Hepatic stellate cell (primary cell): ENCODE results near the gene ELP4.
"Not testable (repeated sequence)": the region's sequence is repeated elsewhere in the genome, so short reads cannot be mapped to it uniquely, and the experiment has no call there.

ENCODE experiments used
- DNase-seq: peaks from one replicate; pipeline ENCODE4 v3.0.0; 2011; ENCODE audit warnings: low spot score

Gene ELP4, protein sequence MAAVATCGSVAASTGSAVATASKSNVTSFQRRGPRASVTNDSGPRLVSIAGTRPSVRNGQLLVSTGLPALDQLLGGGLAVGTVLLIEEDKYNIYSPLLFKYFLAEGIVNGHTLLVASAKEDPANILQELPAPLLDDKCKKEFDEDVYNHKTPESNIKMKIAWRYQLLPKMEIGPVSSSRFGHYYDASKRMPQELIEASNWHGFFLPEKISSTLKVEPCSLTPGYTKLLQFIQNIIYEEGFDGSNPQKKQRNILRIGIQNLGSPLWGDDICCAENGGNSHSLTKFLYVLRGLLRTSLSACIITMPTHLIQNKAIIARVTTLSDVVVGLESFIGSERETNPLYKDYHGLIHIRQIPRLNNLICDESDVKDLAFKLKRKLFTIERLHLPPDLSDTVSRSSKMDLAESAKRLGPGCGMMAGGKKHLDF

DNA sequence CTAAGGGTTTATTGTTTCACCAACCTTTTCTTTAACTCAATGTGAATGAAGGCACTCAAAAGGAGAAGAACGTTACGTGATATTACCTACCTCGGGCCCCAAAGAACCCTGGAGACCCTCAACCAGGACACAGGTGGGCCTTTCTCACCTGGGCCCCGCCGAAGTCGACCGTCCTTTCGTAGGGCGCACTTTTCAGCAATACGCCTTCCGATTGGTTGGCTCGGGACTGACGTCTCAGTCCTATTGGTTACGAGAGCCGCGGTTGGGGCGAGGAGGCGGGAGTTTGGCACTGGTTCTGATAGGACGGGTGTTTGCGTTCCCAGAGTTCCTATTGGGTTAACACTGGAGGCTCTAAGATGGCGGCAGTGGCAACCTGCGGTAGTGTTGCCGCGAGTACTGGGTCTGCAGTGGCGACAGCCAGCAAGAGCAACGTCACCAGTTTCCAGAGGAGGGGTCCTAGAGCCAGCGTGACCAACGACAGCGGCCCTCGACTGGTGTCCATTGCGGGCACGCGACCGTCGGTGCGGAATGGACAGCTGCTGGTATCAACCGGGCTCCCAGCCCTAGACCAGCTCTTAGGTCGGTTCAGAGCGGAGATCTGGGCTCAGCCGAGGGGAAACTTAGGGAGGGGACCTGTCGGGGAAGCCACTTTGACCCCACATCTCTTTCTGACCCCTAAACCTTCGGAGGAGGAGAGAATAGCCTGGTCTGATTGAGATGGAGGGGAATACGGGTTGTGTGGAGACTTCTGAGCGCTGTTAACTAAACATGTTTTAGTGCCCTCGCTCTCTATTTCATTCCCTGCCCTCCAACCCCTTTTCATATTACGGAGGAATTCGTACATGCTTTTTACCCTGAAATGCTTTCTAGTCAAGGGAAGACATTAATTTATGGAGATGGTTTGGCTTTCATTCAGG, at the start of gene ELP4, which contains the start of gene IMMP1L:
TSS of gene ELP4 (plus strand) at position 339 of the 917 bp plus-strand sequence. CDS start at position 357, 18 bp downstream.
TSS of gene IMMP1L (minus strand) at position 194 of the 917 bp plus-strand sequence. CDS start 46,346 bp downstream, outside the sequence.
- peak; percentile 100 for DNase-seq

DNA sequence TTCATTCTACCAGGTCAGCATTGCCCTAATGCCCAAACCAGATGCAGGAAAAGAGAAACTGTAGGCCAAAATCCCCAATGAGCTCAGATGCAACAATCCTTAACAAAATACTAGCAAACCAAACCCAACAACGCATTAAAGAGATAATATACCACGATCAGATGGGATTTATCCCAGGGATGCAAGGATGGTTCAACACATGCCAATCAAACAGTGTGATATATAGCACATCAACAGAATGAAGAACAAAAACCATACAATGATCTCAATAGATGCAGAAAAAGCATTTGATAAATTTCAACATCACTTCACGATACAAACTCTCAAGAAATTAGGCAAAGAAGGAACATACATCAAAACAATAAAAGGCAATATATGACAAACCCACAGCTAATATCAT, 45.1 kb upstream of the ELP4 start:
- DNase-seq, result no peak

DNA sequence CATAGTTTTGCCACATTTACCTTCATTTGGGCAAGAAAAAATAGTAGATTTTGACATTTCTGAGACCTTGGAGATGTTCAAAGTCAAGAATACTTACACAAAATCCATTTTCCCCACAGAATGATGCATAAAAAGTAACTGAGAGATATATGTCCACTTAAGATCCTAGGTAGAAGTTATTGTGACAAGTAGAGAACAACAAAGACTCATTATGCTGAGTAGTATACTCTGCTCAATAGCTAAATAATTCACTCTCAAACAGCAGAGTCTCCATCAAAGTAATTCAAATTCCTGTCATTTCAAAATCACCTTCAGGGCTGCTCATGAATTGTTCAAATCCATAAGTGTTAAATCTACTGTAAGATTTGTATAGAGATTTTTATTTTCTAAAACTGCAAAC, 35.5 kb upstream of the ELP4 start:
- DNase-seq, result no peak

DNA sequence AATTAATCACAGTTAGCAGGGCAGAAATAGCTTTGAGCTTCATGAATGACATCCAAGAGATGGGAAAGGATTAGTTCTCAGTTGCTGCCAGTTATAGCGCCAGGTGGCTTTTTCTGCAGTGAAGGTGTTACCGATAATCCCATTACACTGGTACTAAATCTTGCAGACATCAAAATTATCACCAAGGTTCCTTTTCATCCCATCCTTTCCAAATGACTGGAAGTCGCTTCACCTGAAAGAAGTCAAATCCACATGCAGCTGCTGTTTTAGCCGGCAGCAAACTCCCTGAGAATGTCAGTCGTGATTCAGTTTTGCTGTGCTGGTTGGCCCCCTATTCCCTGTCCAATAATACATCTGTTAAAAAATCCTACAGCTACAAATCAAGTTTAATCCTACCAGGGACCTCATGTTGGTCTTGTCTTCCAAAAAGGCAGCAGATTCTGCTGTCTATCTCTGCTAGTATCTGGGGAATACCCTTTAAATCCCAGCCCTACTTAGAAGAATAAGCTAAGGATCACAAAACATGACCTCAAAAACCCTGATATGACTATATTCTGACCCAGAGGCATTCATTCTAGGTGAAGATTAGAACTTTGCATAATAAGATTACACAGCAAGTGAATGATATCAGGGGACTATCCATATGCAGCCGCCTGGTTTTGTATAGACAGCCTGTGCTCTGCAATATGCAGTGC, 31.9 kb upstream of the ELP4 start:
- no peak for DNase-seq

DNA sequence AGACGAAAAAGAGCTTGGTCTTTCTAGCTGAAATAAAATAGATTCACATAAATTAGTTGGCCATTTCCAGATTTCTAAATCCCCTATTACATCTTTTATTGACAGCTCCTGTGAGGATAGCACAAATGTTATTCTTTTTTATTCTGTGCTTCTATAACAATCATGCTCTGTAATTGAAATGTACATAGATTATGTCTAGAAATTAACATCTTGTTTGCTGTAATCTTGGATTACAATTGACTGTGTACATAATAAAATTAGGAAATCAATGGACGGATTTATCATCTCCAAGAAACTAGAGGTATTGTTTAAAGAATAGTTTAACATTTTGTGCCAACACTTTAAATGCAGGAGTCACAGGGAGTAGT, 31.4 kb upstream of the ELP4 start:
- no peak for DNase-seq

DNA sequence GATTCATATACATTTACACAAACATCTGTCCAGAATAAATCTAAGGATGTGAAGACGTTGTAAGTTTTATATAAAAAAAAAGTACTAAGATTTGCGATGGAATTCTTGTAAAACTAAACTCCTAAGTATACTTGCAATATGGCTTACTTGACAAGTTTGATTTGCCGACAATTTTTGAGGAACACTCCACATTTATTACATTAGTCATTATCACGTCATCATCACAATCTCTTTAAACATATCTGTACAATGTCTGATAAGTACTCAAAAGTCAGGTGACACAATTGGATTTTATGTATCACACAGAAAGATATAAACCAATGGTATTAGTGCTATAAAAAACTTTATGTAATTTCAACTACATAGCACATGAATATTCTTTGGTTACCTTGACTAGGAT, 30.5 kb upstream of the ELP4 start:
- DNase-seq, result no peak

DNA sequence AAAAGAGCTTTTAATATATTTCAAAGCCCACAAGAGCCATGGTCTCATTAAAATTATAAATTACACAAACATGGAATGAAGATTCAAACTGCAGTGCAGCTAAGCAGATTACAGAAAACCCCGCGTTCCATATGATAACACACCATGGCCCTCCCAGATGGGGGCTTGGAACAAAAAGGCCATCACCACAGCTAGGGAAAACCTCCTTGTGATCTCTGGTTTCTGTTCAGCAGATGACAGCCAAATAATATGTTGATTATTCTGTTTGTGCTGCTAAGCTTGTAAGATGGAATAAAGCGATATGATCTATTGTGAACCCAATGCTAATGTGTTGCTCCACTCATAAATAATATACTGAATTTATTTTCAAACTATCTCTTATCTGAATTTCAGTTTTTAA, 28.6 kb upstream of the ELP4 start:
- no peak for DNase-seq

DNA sequence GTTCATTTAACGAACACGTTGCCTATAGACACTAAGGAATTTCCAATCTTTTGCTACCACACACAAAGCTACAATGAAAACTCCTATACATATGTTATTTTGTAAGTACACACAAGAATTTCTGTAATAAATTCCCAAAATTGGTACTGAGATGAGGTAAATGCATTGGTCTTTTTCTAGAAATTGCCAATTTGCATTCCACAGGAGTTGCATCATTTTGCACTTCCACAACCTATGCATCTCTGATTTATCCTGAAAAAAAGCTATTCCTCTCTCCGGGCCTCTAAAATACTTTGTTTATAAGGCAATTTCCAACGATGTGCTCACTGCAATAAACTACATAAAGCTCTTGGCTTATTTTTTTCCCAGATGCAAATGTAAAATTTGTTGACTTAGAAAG, 25.1 kb upstream of the ELP4 start:
- DNase-seq, result no peak

DNA sequence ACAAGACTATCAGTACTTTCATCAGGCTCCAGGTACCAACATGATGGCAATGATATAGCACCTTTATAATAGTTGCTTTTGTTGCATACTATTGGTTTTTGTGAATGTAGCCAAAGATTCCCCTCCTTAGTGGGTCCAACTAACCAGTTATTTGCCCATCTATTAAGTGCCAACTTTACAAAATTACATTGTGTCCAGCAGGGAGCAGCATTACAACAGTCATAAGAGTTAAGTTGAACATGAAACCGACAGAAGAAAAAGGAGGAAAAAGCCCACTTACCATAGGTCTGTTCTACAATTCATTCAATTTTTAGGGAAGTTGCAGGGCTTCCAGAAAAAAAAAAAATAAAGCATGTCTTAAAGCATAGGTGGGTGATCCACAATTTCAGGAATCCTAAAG, 21.7 kb upstream of the ELP4 start:
- peak; percentile 10 for DNase-seq

DNA sequence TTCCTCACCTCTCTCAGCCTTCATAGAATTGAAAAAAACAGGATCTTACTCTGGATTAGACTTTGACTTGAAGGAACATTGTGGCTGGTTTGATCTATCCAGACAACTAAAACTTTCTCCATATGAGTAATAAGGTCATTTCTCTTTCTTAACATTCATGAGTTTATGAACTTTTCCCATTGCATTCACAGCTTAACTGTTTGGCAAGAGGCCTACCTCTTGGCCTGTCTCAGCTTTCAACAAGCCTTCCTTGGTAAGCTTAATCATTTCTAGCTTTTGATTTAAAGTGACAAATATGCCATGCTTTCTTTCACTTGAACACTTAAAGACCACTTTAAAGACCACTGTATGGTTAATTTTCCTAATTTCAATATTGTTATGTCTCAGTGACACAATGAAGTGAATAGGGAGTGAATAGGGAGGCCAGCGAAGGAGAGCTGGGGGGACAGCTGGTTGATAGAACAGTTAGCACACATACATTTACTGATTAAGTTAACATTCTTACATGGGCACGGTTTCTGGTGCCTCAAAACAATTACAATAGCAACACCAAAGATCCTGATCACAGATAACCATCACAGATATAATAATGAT, 17.1 kb upstream of the ELP4 start:
- no peak for DNase-seq

DNA sequence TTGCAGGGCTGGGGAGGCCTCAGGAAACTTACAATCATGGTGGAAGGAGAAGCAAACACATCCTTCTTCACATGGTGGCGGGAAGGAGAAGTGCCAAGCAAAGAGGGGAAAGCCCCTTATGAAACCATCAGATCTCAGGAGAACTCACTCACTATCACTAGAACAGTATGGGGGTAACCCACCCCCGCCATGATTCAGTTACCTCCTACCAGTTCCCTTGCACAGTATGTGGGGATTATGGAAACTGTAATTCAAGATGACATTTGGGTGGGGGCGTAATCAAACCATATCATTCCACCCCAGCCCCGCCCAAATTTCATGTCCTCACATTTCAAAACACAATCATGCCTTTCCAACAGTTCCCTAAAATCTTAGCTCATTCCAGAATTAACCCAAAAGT, 16.3 kb upstream of the ELP4 start:
- no peak for DNase-seq

DNA sequence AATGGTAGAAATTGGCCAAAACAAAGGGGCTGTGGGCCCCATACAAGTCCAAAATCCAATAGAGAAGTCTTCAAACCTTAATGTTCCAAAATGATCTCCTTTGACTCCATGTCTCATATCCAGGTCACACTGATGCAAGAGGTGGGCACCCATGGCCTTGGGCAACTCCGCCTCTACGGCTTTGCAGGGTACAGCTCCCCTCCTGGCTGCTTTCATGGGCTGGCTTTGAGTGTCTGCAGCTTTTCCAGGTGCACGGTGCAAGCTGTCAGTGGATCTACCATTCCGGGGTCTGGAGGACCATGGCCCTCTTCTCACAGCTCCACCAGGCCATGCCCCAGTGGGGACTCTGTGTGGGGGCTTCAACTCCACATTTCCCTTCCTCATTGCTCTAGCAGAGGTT, 15.8 kb upstream of the ELP4 start:
- DNase-seq, result not testable (repeated sequence)

DNA sequence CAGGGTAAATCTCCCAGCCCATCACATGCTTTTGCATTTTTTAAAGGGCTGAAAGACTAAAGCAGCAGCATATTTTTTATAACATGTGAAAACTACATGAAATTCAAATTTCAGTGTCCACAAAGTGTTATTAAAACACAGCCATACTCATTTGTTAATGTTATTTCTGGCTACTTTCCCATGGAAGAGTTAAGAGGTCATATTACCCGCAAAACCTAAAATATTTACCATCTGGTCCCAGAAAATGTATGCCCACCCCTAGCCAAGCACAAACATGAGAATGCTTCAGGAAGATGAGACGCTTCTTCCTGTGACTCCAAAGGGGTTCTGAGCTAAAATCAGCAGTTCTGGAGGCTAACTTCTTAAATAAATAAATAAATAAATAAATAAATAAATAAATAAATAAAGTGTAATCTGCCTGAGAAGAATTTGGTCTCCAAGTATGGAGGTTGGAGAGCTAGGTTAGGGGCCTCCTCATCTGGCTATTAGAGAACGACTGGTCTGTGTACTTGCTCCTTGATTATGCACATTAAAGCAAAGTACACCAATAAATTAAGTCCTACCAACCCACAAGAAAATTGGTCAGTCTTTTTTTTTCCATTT, 9.9 kb upstream of the ELP4 start:
- no peak for DNase-seq

DNA sequence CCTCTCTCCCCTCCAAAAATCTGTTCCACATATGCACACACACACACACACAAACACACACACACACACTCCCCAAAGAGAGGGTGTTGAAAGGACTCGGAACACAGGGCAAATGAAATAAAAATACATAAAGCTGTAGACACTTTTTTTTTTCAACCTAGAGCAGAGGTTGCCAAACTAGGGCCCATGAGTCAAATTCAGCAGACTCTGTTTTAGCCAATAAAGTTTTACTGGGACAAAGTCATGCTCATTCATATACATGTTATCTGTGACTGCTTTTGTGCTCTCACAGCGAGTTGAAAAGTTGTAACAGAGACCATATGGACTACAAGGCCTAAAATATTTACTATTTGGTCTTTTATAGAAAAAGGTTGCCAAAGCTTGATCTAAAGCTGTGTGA, 9.0 kb upstream of the ELP4 start:
- no peak for DNase-seq

DNA sequence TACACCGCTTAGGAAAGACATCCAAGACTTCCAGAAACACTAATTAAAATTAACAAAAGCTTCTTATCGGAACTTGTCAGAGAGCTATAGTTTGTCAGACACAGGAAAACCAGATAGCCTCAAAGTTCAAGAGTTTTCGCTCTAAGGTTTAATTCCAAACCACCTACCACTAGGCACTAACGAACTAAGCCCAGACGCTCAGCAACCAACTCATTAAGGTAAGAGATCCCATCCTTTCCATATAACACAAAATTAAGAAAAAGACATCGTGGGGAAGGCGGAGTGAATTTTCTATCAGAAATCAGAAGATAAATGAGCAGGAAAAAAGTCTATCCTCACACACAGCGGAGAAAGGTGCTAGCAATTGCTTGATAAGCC, 527 bp upstream of the ELP4 start:
- peak; percentile 11 for DNase-seq

DNA sequence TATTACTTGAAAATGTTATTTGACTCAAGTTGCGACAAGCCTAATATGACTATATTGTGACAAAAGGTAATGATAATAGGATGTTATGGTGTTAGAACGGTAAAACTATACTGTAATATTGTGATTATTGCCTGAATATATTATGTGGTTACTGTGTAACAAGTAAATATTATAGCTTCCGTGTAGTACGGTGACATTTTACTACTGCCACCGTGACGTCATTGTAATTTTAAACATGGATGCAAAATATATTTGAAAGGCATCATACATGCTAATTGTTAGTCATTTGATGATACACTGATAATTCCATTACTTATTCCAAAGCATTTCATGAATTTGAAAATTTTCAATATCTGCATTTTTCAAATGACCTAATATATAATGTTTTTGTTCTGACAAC, 2.5 kb downstream of the ELP4 start:
- no peak for DNase-seq

DNA sequence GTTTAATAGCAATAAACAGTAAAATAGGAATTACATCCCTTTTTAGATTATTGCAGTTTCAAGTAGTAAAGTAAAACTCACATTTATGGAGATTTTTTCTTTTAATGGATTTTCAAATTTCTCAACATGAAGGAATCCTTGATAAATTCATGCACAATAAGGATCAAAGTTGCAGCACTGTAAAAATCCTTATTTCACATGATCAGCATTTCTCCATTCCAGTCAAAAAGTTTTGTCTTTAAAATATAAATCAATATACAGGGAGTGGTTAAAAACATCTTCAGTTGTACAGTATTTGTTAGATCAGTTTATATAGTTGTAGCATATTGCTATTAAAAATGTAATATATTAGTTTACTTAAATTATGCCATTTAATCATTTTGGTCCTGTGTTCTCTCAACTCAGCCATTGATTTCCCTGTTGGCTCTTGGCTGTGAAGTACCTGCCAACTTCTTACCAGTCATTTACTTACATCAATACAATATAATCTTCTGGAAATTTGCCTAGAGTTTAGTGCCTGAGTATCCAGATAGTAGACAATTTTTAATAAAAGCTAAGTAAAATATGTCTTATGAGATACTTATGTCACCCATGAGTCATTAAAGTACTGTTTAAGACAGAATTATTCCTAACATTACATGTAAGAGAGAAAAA, 12.1 kb downstream of the ELP4 start:
- no peak for DNase-seq

DNA sequence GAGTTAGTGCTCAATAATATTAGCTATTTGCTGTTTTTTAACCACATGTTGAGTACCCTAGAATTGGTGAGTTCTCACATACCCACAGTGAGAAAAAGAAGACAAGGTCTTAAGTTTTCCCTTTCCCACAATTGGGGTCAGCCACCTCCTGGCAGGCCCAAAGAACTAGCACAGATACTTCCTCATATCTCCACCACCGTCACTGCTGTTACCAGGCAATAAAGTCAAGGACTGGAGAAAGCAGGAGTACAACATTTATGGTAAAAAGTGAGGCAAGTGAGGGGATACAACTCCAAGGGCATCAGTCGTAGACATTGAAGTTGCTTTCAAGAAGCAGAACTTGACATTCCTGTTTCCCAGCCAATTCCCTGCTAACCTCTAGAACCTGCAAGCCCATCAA, 19.6 kb downstream of the ELP4 start:
- DNase-seq, result no peak

DNA sequence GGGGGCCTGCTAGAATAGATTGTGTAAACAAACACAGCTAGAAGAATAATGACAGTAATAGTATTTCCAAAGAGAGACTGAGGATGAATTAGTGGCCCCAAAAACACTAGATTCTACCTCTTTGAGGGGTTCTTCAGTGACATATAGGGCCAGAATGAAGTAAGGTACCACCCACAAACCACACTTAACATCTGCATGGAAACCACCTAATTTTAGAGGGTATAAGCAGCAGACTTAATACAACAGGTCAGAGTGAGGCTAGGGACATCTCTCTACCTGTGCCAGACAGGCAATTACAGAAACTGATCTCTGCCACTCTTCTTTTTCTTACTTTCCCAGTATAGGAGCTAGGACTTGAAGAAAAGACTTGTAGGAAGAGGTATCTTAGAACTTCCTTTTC, 20.1 kb downstream of the ELP4 start:
- no peak for DNase-seq

DNA sequence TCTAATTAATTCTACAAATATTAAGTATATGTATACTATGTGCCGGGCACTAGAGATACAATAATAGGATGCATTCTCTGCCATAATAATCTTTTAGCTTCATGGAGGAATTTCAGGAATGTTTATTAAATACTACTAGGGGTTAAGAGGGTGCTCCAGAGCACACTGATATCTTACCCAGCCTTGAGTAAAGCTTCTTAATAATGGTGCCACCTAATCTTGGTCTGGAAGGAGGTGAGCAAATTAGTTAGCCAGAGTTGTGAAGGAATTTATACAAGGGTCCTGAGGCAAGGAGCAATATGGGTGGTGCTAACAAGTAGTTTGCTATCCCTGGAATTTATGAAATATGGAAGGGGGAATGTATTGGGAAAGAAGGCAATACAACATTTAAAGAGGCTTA, 21.7 kb downstream of the ELP4 start:
- DNase-seq, result no peak

DNA sequence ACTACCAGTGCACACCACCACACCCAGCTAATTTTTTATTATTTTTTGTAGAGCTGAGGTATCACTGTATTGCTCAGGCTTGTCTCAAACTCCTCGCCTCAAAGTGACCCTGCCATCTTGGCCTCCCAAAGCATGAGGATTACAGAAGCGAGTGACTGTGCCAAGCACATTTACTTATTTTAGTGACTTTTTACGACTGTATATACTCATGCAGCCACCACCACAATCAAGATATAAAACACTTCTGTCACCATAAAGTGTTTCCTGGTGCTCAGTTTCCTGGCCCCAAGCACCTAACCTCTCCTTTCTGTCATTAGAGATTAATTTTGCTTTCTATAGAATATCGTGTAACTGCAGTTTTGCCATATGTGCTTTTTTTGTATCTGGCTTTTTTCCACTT, 25.9 kb downstream of the ELP4 start:
- no peak for DNase-seq
